GM18951 (cell line): Measurements from ENCODE around the gene SKP2.
"Not testable (repeated sequence)": the region's sequence is repeated elsewhere in the genome, so short reads cannot be mapped to it uniquely, and the experiment has no call there.

Experiments
- POLR2A ChIP-seq: IDR thresholded peaks from 4 replicates; pipeline ENCODE4 v1.6.1; 2011; ENCODE audit warnings: mild to moderate bottlenecking; ENCODE audit not compliant: insufficient read length, insufficient read depth; ENCODE audit errors: extremely low read depth
- in situ Hi-C: fragments of 300-500 bp; cut with MboI; formaldehyde crosslinking; loops from one replicate; pipeline ENCODE4 v1.12.0; 2022; ENCODE audit warnings: low sequenced_read_pairs, mixed read lengths, inconsistent platforms; ENCODE audit not compliant: unreplicated experiment

Gene SKP2

GRCh38 chr5:36170832-36171424, 19.0 kb downstream of the SKP2 start:
- in situ Hi-C loops: no loop called here
- no peak for TF ChIP-seq POLR2A

GRCh38 chr5:36172599-36172998, 20.7 kb downstream of the SKP2 start:
- TF ChIP-seq POLR2A: no peak
- in situ Hi-C loops: no loop called here

- in situ Hi-C loops: no loop called here
- TF ChIP-seq POLR2A: no peak
Measured at GRCh38 chr5:36173426-36173825, 21.5 kb downstream of the SKP2 start.

- in situ Hi-C loops: no loop called here
- no peak for TF ChIP-seq POLR2A
Measured at GRCh38 chr5:36174119-36174518, 22.2 kb downstream of the SKP2 start.

- in situ Hi-C loops: no loop called here
- TF ChIP-seq POLR2A: no peak
Measured at GRCh38 chr5:36175043-36175442, 23.1 kb downstream of the SKP2 start.

- no peak for TF ChIP-seq POLR2A
- in situ Hi-C loops: no loop called here
Measured at GRCh38 chr5:36177154-36177553, 25.2 kb downstream of the SKP2 start.

- no peak for TF ChIP-seq POLR2A
- in situ Hi-C loops: no loop called here
Measured at GRCh38 chr5:36177715-36178523, 26.0 kb downstream of the SKP2 start.

GRCh38 chr5:36178524-36178890, 26.6 kb downstream of the SKP2 start:
- in situ Hi-C loops: no loop called here
- TF ChIP-seq POLR2A: no peak

GRCh38 chr5:36179950-36180349, 28.0 kb downstream of the SKP2 start:
- no peak for TF ChIP-seq POLR2A
- in situ Hi-C loops: no loop called here

- no peak for TF ChIP-seq POLR2A
- in situ Hi-C loops: no loop called here
Measured at GRCh38 chr5:36180556-36181350, 28.8 kb downstream of the SKP2 start.

GRCh38 chr5:36181774-36182173, 29.9 kb downstream of the SKP2 start:
- in situ Hi-C loops: no loop called here

GRCh38 chr5:36184408-36184807, 32.5 kb downstream of the SKP2 start:
- in situ Hi-C loops: not testable (repeated sequence)

More at GRCh38 chr5:36181774-36182173, 29.9 kb downstream of the SKP2 start:
- no peak for TF ChIP-seq POLR2A

- in situ Hi-C loops: no loop called here
- TF ChIP-seq POLR2A: no peak
Measured at GRCh38 chr5:36193746-36194145, 41.8 kb downstream of the SKP2 start.

GRCh38 chr5:36198281-36198680, 46.4 kb downstream of the SKP2 start:
- no peak for TF ChIP-seq POLR2A
- in situ Hi-C loops: no loop called here

GRCh38 chr5:36198783-36199182, 46.9 kb downstream of the SKP2 start:
- in situ Hi-C loops: not testable (repeated sequence)
